Activated T-helper 17 cell treated with anti-CD3 and anti-CD28 coated beads, Interleukin-2, amount 50 U/mL, for 72 hours (primary cell): Measurements from ENCODE around the gene OTC. TPM values are rescaled to one million over a fixed set of nuclear protein-coding genes. Genes with fewer than 3 reads are reported as not detected.

Experiments
- ATAC-seq: fragments of 150-1000 bp; cut with Tn5 transposase; replicated peaks from 2 replicates; pipeline ENCODE4 v1.10.0; 2021; ENCODE audit warnings: mild to moderate bottlenecking, moderate library complexity
- H3K27ac Mint-ChIP-seq: one replicate; pipeline ENCODE4 v1.8.0; 2022; ENCODE audit warnings: mixed read lengths
- H3K27me3 Mint-ChIP-seq: one replicate; pipeline ENCODE4 v1.8.0; 2022; ENCODE audit warnings: mixed read lengths
- H3K36me3 Mint-ChIP-seq: one replicate; pipeline ENCODE4 v1.8.0; 2022; ENCODE audit warnings: low read depth, mild to moderate bottlenecking, mixed read lengths
- H3K4me1 Mint-ChIP-seq: one replicate; pipeline ENCODE4 v1.8.0; 2022; ENCODE audit warnings: mixed read lengths
- H3K4me3 Mint-ChIP-seq: one replicate; pipeline ENCODE4 v1.8.0; 2022; ENCODE audit warnings: mild to moderate bottlenecking, mixed read lengths
- H3K9me3 Mint-ChIP-seq: one replicate; pipeline ENCODE4 v1.8.0; 2022; ENCODE audit warnings: mixed read lengths
- total RNA-seq, 2 donors: library from RNA; stranded (reverse); gene quantifications; one replicate each; pipeline ENCODE4 v1.2.3, GENCODE V29; 2022

The OTC gene
- total RNA-seq, 2 donors from 2014 or later: 0.21 TPM; not detected in 1

DNA sequence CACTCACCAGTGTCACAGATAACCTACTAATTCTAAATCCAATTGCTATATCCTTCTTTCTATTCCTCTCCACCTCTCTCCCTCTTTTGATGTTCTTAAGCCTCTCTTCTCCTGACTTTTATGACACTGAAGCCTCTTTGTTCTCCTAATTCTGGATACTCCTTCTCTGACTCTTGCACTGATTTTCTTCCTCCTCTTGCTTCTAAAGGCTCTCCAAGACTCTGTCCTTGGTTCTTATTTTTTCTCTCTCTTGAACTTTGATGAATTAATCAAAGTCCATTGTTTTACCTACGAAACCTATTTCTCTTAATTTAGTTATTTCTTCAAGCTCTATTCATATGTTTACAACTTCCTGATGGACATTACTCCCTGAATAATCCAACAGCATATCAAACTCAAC is 113.3 kb downstream of the OTC start:
- ATAC-seq: no peak
- H3K36me3 Mint-ChIP-seq: no peaks in the 10 kb centered on the region
- peaks cover 13% of the 10 kb centered on the region for H3K27me3 Mint-ChIP-seq
- H3K9me3 Mint-ChIP-seq: no peaks in the 10 kb centered on the region
- no peak overlapping the region for H3K27ac Mint-ChIP-seq
- no peak overlapping the region for H3K4me3 Mint-ChIP-seq
- no peaks in the 10 kb centered on the region for H3K4me1 Mint-ChIP-seq

DNA sequence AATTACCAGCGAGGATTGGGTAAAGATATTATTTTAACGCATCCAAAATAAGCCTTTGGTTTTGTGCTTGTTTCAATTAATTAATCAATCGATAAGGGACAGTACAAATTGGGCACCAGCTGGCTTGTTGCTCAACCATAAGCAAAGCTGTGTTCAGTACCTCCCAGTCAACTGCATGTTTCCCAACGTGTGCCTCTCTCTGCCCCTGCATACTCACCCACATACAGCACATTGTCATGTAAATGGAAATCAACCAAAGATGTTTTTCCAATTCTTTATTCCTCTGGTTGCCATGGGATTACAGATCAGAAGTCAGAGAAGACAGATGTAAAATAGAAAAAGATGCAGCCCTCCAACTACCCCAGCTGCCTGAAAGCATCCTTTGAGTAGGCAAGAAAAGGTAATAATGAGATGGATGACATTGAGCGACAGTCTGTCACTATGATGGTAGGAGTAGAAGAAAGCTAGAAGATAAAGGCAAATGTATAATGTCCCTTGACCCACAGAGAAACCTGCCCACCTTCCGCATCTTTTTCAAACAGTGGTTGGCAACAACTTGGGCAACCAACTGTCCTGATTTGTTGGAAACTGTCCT is 116.3 kb downstream of the OTC start:
- Mint-ChIP-seq H3K36me3 (no peaks in the 10 kb centered on the region), H3K9me3 (no peaks in the 10 kb centered on the region), H3K4me3 (no peak overlapping the region), H3K4me1 (no peaks in the 10 kb centered on the region), H3K27me3 (peaks cover 13% of the 10 kb centered on the region), H3K27ac (no peak overlapping the region)
- no peak for ATAC-seq

Other genes starting within 250 kb of the OTC start
- 1 to 10 TPM in 1 of 2 donors, under 1 TPM in 1; 0.65 to 1.4 TPM for gene SRPX, start 131.7 kb upstream of the OTC start, total RNA-seq
- 1 to 10 TPM; 3.5 to 7.5 TPM for gene RPGR, start 25.1 kb upstream of the OTC start, total RNA-seq
- 1 to 10 TPM in 1 of 2 donors, under 1 TPM in 1; 0.78 to 1.2 TPM for gene TSPAN7, start 208.9 kb downstream of the OTC start, total RNA-seq